ENCODE data around the gene LIMCH1. TPM values are rescaled to one million over a fixed set of nuclear protein-coding genes. Genes with fewer than 3 reads are reported as not detected.

LIMCH1 gene
- total and polyA plus RNA-seq, 2 of the 8 experiments (the other 6 are each of a cell fraction or from before 2014, with no cell fraction given) = 2.7 to 3.0 TPM

- Histone ChIP-seq H3K18ac (ENCODE audit: extremely low read depth, low read length) (no peak overlapping the region), H2AFZ (ENCODE audit: low read length) (no peak overlapping the region), H2BK20ac (ENCODE audit: low read length) (no peak overlapping the region), H4K5ac (ENCODE audit: insufficient read length, low read depth, low read length) (no peak overlapping the region), H3K79me1 (ENCODE audit: low read depth, low read length) (no peaks in the 10 kb centered on the region), H3K23me2 (ENCODE audit: low read depth, low read length) (no peaks in the 10 kb centered on the region), H3K4me2 (ENCODE audit: insufficient read depth in 1 of 2, low read depth in 2 of 2, low read length in 2 of 2) (no peak overlapping the region), H3K14ac (ENCODE audit: insufficient read length) (no peak overlapping the region), H2BK12ac (ENCODE audit: low read depth, low read length) (no peak overlapping the region), H2BK120ac (replicated peaks; ENCODE audit: low read depth, low read length) (no peak overlapping the region), H3K36me3 (ENCODE audit: control insufficient read depth in 2 of 4, insufficient read depth in 4 of 4, low read length in 3 of 4) (no peaks in the 10 kb centered on the region), H3K79me2 (ENCODE audit: control insufficient read depth in 1 of 2, insufficient read depth in 2 of 2, low read length in 2 of 2) (no peaks in the 10 kb centered on the region), H4K8ac (ENCODE audit: extremely low read depth, insufficient read depth, low read length) (no peak overlapping the region), H2BK15ac (ENCODE audit: low read length) (no peak overlapping the region), H2AK5ac (ENCODE audit: low read depth, low read length) (no peak overlapping the region), H3K23ac (ENCODE audit: insufficient read length) (no peak overlapping the region), H3K27ac (ENCODE audit: low read depth, low read length) (no peak overlapping the region), H3K56ac (replicated peaks; ENCODE audit: insufficient read length, low read depth, low read length) (no peak overlapping the region), H3K4ac (replicated peaks; ENCODE audit: insufficient read length, low read depth, low read length) (no peak overlapping the region), H2BK5ac (ENCODE audit: low read depth, low read length) (no peak overlapping the region), H3K9ac (replicated peaks in 1 of 4; ENCODE audit: extremely low read depth in 1 of 4, low read depth in 3 of 4, low read length in 3 of 4) (no peak overlapping the region), H4K20me1 (replicated peaks in 1 of 2; ENCODE audit: control insufficient read depth in 1 of 2, insufficient read depth in 2 of 2, low read length in 2 of 2) (no peaks in the 10 kb centered on the region), H3K4me3 (ENCODE audit: extremely low read depth in 1 of 4, insufficient read depth in 2 of 4, low read depth in 3 of 4, low read length in 4 of 4) (no peak overlapping the region), H4K91ac (replicated peaks; ENCODE audit: insufficient read length, low read length) (no peak overlapping the region), H3K4me1 (replicated peaks in 1 of 4; ENCODE audit: control insufficient read depth in 3 of 4, insufficient read depth in 4 of 4, low read length in 3 of 4) (no peaks in the 10 kb centered on the region), H3K9me3 (ENCODE audit: insufficient read depth in 2 of 2, low read depth in 1 of 2, low read length in 1 of 2) (no peaks in the 10 kb centered on the region), H3K27me3 (replicated peaks in 1 of 4; ENCODE audit: control insufficient read depth in 3 of 4, extremely low read depth in 1 of 4, insufficient read depth in 3 of 4, low read length in 3 of 4) (peaks cover 0 to 1% (median 0%) of the 10 kb centered on the region in 4 experiments; a peak in 2 of 7 replicates)
- TF ChIP-seq POLR2AphosphoS5 (IDR thresholded peaks at IDR 0.05; ENCODE audit: low read depth, low read length) = no peak
- DNase-seq (ENCODE audit: low read depth in 1 of 2, low spot score in 2 of 2) (no peak), FAIRE-seq (no peak)
- POLR2A ChIA-PET (ENCODE audit: partially characterized antibody) = no interaction called here
- CTCF ChIA-PET (ENCODE audit: partially characterized antibody) = interaction anchor here (1.7 kb wide), 1 partner anchor 11 kb away, joined by 8 read pairs; no protein-coding TSS in a partner anchor
- 95% methylated on average over 4 of the region's 4 CpGs; no CpG with 5 or more reads in 1 of the 2 experiments for WGBS, 2 experiments (ENCODE audit: extremely low coverage in 1 of 2, insufficient coverage in 1 of 2, insufficient read length in 1 of 2, insufficient replicate concordance in 2 of 2, low coverage in 1 of 2, low lambda C conversion rate in 2 of 2, missing lambda C conversion rate in 1 of 2)
Observed at GRCh38 chr4:41569961-41570360, 32.0 kb downstream of the LIMCH1 start.
